ENCODE measurements around the gene RNF2.

The RNF2 gene

GRCh38 chr1:185087101-185087500 lies 41.7 kb downstream of the RNF2 start:
- no peaks in the 10 kb centered on the region for H3K27me3 ChIP-seq (ENCODE audit: insufficient read depth, poor library complexity, severe bottlenecking)
- DNase-seq (ENCODE audit: low read depth in 1 of 2, low spot score in 1 of 2) = no peak
- no peak for TF ChIP-seq GABPA (IDR thresholded peaks at IDR 0.05; ENCODE audit: low read depth)
- no peak for TF ChIP-seq SPI1 (IDR thresholded peaks at IDR 0.05; ENCODE audit: borderline replicate concordance, low read depth)
- TF ChIP-seq, protein P1, sequence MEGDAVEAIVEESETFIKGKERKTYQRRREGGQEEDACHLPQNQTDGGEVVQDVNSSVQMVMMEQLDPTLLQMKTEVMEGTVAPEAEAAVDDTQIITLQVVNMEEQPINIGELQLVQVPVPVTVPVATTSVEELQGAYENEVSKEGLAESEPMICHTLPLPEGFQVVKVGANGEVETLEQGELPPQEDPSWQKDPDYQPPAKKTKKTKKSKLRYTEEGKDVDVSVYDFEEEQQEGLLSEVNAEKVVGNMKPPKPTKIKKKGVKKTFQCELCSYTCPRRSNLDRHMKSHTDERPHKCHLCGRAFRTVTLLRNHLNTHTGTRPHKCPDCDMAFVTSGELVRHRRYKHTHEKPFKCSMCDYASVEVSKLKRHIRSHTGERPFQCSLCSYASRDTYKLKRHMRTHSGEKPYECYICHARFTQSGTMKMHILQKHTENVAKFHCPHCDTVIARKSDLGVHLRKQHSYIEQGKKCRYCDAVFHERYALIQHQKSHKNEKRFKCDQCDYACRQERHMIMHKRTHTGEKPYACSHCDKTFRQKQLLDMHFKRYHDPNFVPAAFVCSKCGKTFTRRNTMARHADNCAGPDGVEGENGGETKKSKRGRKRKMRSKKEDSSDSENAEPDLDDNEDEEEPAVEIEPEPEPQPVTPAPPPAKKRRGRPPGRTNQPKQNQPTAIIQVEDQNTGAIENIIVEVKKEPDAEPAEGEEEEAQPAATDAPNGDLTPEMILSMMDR (IDR thresholded peaks at IDR 0.05; ENCODE audit: insufficient read depth, low read length) = no peak
- TF ChIP-seq REST (IDR thresholded peaks at IDR 0.05; ENCODE audit: insufficient replicate concordance, low read depth) = no peak
- TF ChIP-seq POLR2AphosphoS5 (IDR thresholded peaks at IDR 0.05; ENCODE audit: low read depth) = no peak
- H3K4me3 ChIP-seq (replicated peaks; ENCODE audit: insufficient read depth, low read length) = no peak overlapping the region
- no peak overlapping the region for H3K27ac ChIP-seq (replicated peaks)

DNA sequence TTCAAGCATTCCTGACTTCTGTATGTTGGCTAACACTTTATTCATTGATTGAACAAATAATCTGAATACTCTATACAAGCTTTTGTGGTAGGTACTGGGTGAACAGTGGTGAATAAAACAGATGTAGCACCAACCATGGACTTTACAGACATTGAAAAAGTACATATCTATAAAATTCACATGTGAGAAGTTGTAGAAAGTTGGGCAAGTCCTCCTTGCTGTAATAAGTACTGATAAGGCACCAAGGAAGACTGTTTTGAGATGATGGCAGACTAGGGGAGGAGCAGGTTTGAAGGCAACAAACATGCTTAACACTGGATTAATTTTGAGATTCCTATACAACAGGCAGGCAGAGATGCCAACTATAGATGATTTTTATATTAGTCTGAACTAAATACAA lies 42.4 kb downstream of the RNF2 start:
- TF ChIP-seq, protein P1 (IDR thresholded peaks at IDR 0.05; ENCODE audit: insufficient read depth, low read length) = no peak
- TF ChIP-seq GABPA (IDR thresholded peaks at IDR 0.05; ENCODE audit: low read depth) (no peak), REST (IDR thresholded peaks at IDR 0.05; ENCODE audit: insufficient replicate concordance, low read depth) (no peak)
- Histone ChIP-seq H3K27me3 (ENCODE audit: insufficient read depth, poor library complexity, severe bottlenecking) (no peaks in the 10 kb centered on the region), H3K4me3 (replicated peaks; ENCODE audit: insufficient read depth, low read length) (no peak overlapping the region), H3K27ac (replicated peaks) (no peak overlapping the region)
- DNase-seq (ENCODE audit: low read depth in 1 of 2, low spot score in 1 of 2) = no peak

DNA sequence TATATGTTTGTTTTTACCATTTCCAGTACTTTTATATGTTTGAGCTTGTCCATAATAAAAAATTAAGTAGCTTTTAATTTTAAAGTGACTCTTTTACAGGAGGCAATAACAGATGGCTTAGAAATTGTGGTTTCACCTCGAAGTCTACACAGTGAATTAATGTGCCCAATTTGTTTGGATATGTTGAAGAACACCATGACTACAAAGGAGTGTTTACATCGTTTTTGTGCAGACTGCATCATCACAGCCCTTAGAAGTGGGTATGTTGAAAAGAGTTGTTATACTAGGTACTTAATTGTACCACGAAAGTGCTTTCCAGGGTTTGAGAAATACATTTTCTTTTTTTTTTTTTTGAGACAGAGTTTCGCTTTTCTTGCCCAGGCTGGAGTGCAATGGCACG lies 46.1 kb downstream of the RNF2 start:
- DNase-seq (ENCODE audit: low read depth in 1 of 2, low spot score in 1 of 2) = no peak
- H3K27me3 ChIP-seq (ENCODE audit: insufficient read depth, poor library complexity, severe bottlenecking) = no peaks in the 10 kb centered on the region
- H3K27ac ChIP-seq (replicated peaks) = no peak overlapping the region
- H3K4me3 ChIP-seq (replicated peaks; ENCODE audit: insufficient read depth, low read length) = no peak overlapping the region
- TF ChIP-seq REST (IDR thresholded peaks at IDR 0.05; ENCODE audit: insufficient replicate concordance, low read depth) (no peak), SPI1 (IDR thresholded peaks at IDR 0.05; ENCODE audit: borderline replicate concordance, low read depth) (no peak), POLR2AphosphoS5 (IDR thresholded peaks at IDR 0.05; ENCODE audit: low read depth) (no peak), GABPA (IDR thresholded peaks at IDR 0.05; ENCODE audit: low read depth) (no peak)
- TF ChIP-seq, protein P1 (IDR thresholded peaks at IDR 0.05; ENCODE audit: insufficient read depth, low read length) = no peak
